GM12878 (cell line): ENCODE measurements around the gene MPZL3.
"Not testable (repeated sequence)": the region's sequence is repeated elsewhere in the genome, so short reads cannot be mapped to it uniquely, and the experiment has no call there.

Source experiments
- EZH2 ChIP-seq: IDR thresholded peaks from 2 replicates; pipeline ENCODE4 v1.6.1; 2012; ENCODE audit warnings: low read depth, mild to moderate bottlenecking, control low read depth, inconsistent platforms, low read length, borderline replicate concordance; ENCODE audit not compliant: control insufficient read depth
- HDGF ChIP-seq: fragments of 450-650 bp; IDR thresholded peaks from 2 replicates; pipeline ENCODE4 v1.6.1; 2016; ENCODE audit warnings: antibody characterized with exemption
- MTA2 ChIP-seq: fragments of 450-650 bp; IDR thresholded peaks from 2 replicates; pipeline ENCODE4 v1.6.1; 2016; ENCODE audit warnings: low read depth, mild to moderate bottlenecking, moderate library complexity
- SIN3A ChIP-seq: IDR thresholded peaks from 2 replicates; pipeline ENCODE4 v1.6.1; 2012; ENCODE audit warnings: low read depth, low read length, improper control_type of control experiment
- SUZ12 ChIP-seq: fragments of 200-600 bp; sonication (generic); IDR thresholded peaks from one replicate; pipeline ENCODE4 v1.6.1; 2018; ENCODE audit warnings: antibody characterized with exemption, mild to moderate bottlenecking; ENCODE audit not compliant: unreplicated experiment
- ZNF217 ChIP-seq: fragments of 450-650 bp; IDR thresholded peaks from 2 replicates; pipeline ENCODE4 v1.6.1; 2017; ENCODE audit warnings: antibody characterized with exemption, mild to moderate bottlenecking
- TF ChIP-seq, protein P1 (sequence below), 3 experiments: IDR thresholded peaks in 2 of 3; conservative IDR thresholded peaks in 1 of 3; 2 replicates each; pipeline ENCODE4 v1.5.1; 2011; ENCODE audit warnings: low read depth in 3 of 3, low read length in 3 of 3, mild to moderate bottlenecking in 3 of 3, control low read depth in 2 of 3, moderate library complexity in 2 of 3, inconsistent platforms in 1 of 3, mixed read lengths in 1 of 3; ENCODE audit not compliant: control insufficient read depth in 2 of 3, insufficient read depth in 1 of 3; ENCODE audit errors: extremely low read depth in 1 of 3
- TF ChIP-seq, protein P2 (sequence below): IDR thresholded peaks from 2 replicates; pipeline ENCODE4 v1.6.1; 2012; ENCODE audit warnings: low read depth, low read length, improper control_type of control experiment
- TF ChIP-seq, protein P3 (sequence below): fragments of 450-650 bp; formaldehyde crosslinking; IDR thresholded peaks from 2 replicates; pipeline ENCODE4 v1.4.0; 2020; ENCODE audit warnings: mild to moderate bottlenecking, moderate library complexity
- TF ChIP-seq, protein P4 (sequence below): IDR thresholded peaks from 2 replicates; pipeline ENCODE4 v1.6.1; 2011; ENCODE audit warnings: low read depth, mild to moderate bottlenecking, low read length, moderate library complexity, borderline replicate concordance; ENCODE audit errors: extremely low read depth

DNA sequence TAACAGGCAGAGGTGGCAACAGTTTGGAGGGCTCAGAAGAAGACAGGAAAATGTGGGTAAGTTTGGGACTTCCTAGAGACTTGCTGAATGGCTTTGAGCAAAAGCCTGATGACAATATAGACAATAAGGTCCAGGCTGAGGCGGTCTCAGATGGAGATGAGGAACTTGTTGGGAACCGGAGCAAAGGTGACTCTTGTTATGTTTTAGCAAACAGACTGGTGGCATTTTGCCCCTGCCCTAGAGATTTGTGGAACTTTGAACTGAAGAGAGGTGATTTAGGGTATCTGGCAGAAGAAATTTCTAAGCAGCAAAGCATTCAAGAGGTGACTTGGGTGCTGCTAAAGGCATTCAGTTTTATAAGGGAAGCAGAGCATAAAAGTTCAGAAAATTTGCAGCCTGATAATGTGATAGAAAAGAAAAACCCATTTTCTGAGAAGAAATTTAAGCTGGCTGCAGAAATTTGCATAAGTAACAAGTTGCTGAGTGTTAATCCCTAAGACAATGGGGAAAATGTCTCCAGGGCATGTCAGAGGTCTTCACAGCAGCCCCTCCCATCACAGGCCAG is 61.1 kb downstream of the MPZL3 start:
- not testable (repeated sequence) for TF ChIP-seq MTA2, ZNF217, SUZ12, SIN3A, HDGF, EZH2
- TF ChIP-seq, protein P1, sequence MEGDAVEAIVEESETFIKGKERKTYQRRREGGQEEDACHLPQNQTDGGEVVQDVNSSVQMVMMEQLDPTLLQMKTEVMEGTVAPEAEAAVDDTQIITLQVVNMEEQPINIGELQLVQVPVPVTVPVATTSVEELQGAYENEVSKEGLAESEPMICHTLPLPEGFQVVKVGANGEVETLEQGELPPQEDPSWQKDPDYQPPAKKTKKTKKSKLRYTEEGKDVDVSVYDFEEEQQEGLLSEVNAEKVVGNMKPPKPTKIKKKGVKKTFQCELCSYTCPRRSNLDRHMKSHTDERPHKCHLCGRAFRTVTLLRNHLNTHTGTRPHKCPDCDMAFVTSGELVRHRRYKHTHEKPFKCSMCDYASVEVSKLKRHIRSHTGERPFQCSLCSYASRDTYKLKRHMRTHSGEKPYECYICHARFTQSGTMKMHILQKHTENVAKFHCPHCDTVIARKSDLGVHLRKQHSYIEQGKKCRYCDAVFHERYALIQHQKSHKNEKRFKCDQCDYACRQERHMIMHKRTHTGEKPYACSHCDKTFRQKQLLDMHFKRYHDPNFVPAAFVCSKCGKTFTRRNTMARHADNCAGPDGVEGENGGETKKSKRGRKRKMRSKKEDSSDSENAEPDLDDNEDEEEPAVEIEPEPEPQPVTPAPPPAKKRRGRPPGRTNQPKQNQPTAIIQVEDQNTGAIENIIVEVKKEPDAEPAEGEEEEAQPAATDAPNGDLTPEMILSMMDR (IDR thresholded peaks at IDR 0.05 in 2 of 3, conservative IDR thresholded peaks at IDR 0.05 in 1 of 3; ENCODE audit: control insufficient read depth in 2 of 3, extremely low read depth in 1 of 3, insufficient read depth in 1 of 3, low read depth in 3 of 3, low read length in 3 of 3) = not testable (repeated sequence)
- TF ChIP-seq, protein P2, sequence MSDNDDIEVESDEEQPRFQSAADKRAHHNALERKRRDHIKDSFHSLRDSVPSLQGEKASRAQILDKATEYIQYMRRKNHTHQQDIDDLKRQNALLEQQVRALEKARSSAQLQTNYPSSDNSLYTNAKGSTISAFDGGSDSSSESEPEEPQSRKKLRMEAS = not testable (repeated sequence)
- TF ChIP-seq, protein P3, sequence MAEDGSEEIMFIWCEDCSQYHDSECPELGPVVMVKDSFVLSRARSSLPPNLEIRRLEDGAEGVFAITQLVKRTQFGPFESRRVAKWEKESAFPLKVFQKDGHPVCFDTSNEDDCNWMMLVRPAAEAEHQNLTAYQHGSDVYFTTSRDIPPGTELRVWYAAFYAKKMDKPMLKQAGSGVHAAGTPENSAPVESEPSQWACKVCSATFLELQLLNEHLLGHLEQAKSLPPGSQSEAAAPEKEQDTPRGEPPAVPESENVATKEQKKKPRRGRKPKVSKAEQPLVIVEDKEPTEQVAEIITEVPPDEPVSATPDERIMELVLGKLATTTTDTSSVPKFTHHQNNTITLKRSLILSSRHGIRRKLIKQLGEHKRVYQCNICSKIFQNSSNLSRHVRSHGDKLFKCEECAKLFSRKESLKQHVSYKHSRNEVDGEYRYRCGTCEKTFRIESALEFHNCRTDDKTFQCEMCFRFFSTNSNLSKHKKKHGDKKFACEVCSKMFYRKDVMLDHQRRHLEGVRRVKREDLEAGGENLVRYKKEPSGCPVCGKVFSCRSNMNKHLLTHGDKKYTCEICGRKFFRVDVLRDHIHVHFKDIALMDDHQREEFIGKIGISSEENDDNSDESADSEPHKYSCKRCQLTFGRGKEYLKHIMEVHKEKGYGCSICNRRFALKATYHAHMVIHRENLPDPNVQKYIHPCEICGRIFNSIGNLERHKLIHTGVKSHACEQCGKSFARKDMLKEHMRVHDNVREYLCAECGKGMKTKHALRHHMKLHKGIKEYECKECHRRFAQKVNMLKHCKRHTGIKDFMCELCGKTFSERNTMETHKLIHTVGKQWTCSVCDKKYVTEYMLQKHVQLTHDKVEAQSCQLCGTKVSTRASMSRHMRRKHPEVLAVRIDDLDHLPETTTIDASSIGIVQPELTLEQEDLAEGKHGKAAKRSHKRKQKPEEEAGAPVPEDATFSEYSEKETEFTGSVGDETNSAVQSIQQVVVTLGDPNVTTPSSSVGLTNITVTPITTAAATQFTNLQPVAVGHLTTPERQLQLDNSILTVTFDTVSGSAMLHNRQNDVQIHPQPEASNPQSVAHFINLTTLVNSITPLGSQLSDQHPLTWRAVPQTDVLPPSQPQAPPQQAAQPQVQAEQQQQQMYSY (CRISPR knock-in tag) = not testable (repeated sequence)
- TF ChIP-seq, protein P4, sequence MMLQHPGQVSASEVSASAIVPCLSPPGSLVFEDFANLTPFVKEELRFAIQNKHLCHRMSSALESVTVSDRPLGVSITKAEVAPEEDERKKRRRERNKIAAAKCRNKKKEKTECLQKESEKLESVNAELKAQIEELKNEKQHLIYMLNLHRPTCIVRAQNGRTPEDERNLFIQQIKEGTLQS = not testable (repeated sequence)
